Smooth muscle cell (in vitro differentiated cells): ENCODE measurements around the gene IMMP1L. TPM values are rescaled to one million over a fixed set of nuclear protein-coding genes. Genes with fewer than 3 reads are reported as not detected.

ENCODE experiments used
- DNase-seq: peaks from one replicate; lab custom pipeline; 2025; ENCODE audit not compliant: unreplicated experiment; lab: John Stamatoyannopoulos, UW
- H2AFZ ChIP-seq: fragments of 200-600 bp; sonication (generic); 2 replicates; pipeline ENCODE4 v1.6.0; 2016; ENCODE audit warnings: antibody characterized with exemption, low read depth, mild to moderate bottlenecking
- H3F3A ChIP-seq: fragments of 200-600 bp; sonication (generic); 2 replicates; pipeline ENCODE4 v1.6.0; 2017; ENCODE audit warnings: antibody characterized with exemption, low read depth
- H3K27ac ChIP-seq: fragments of 200-600 bp; sonication (generic); 2 replicates; pipeline ENCODE4 v1.5.1; 2016; ENCODE audit warnings: low read depth, mild to moderate bottlenecking
- H3K27me3 ChIP-seq: fragments of 200-600 bp; sonication (generic); 2 replicates; pipeline ENCODE4 v1.6.1; 2016; ENCODE audit warnings: low read depth, mild to moderate bottlenecking
- H3K36me3 ChIP-seq: fragments of 200-600 bp; sonication (generic); 2 replicates; pipeline ENCODE4 v1.5.1; 2016; ENCODE audit warnings: low read depth
- H3K4me1 ChIP-seq: fragments of 200-600 bp; sonication (generic); 2 replicates; pipeline ENCODE4 v1.5.1; 2016; ENCODE audit warnings: low read depth
- H3K4me2 ChIP-seq: fragments of 200-600 bp; sonication (generic); 2 replicates; pipeline ENCODE4 v1.6.0; 2016; ENCODE audit warnings: mild to moderate bottlenecking
- H3K4me3 ChIP-seq: fragments of 200-600 bp; sonication (generic); 2 replicates; pipeline ENCODE4 v1.5.1; 2016; ENCODE audit warnings: mild to moderate bottlenecking
- H3K79me2 ChIP-seq: fragments of 200-600 bp; sonication (generic); 2 replicates; pipeline ENCODE4 v1.6.0; 2016; ENCODE audit warnings: low read depth, mild to moderate bottlenecking
- H3K9ac ChIP-seq: fragments of 200-600 bp; sonication (generic); 2 replicates; pipeline ENCODE4 v1.6.0; 2016; ENCODE audit warnings: low read depth
- H3K9me3 ChIP-seq: fragments of 200-600 bp; sonication (generic); replicated peaks from 2 replicates; pipeline ENCODE4 v1.5.1; 2016; ENCODE audit warnings: low read depth
- H4K20me1 ChIP-seq: fragments of 200-600 bp; sonication (generic); 2 replicates; pipeline ENCODE4 v1.6.0; 2016; ENCODE audit warnings: low read depth
- WGBS: methylation state at CpG from one replicate; pipeline ENCODE4 v1.1.7; 2016; ENCODE audit warnings: low lambda C conversion rate; 5-methylcytosine and 5-hydroxymethylcytosine counted together
- polyA plus RNA-seq: library from polyadenylated mRNA; unstranded; fragments of >200 nt; fragmentation: Nextera tagmentation; extraction: Ambion mirVana; gene quantifications from 2 replicates; pipeline ENCODE4 v1.2.1, GENCODE V29; 2016
- total RNA-seq: library from RNA; depleted of rRNA; stranded (reverse); fragments of >200 nt; gene quantifications from 2 replicates; pipeline ENCODE4 v1.2.3, GENCODE V29; 2014
- TF ChIP-seq, protein P1 (sequence below): fragments of 200-600 bp; sonication (generic); IDR thresholded peaks from 2 replicates; pipeline ENCODE4 v1.5.1; 2017; ENCODE audit warnings: borderline replicate concordance, mild to moderate bottlenecking, antibody characterized with exemption; ENCODE audit not compliant: insufficient read depth, poor library complexity, severe bottlenecking

IMMP1L gene
- total and polyA plus RNA-seq, 2 experiments from 2014 or later: 11.8 to 32.2 TPM

DNA sequence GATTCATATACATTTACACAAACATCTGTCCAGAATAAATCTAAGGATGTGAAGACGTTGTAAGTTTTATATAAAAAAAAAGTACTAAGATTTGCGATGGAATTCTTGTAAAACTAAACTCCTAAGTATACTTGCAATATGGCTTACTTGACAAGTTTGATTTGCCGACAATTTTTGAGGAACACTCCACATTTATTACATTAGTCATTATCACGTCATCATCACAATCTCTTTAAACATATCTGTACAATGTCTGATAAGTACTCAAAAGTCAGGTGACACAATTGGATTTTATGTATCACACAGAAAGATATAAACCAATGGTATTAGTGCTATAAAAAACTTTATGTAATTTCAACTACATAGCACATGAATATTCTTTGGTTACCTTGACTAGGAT lies 30.4 kb downstream of the IMMP1L start:
- H3K27me3 ChIP-seq: no peaks in the 10 kb centered on the region
- TF ChIP-seq, protein P1, sequence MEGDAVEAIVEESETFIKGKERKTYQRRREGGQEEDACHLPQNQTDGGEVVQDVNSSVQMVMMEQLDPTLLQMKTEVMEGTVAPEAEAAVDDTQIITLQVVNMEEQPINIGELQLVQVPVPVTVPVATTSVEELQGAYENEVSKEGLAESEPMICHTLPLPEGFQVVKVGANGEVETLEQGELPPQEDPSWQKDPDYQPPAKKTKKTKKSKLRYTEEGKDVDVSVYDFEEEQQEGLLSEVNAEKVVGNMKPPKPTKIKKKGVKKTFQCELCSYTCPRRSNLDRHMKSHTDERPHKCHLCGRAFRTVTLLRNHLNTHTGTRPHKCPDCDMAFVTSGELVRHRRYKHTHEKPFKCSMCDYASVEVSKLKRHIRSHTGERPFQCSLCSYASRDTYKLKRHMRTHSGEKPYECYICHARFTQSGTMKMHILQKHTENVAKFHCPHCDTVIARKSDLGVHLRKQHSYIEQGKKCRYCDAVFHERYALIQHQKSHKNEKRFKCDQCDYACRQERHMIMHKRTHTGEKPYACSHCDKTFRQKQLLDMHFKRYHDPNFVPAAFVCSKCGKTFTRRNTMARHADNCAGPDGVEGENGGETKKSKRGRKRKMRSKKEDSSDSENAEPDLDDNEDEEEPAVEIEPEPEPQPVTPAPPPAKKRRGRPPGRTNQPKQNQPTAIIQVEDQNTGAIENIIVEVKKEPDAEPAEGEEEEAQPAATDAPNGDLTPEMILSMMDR: no peak
- H4K20me1 ChIP-seq: peaks cover 62% of the 10 kb centered on the region
- H3K79me2 ChIP-seq: peaks cover 18% of the 10 kb centered on the region
- no peak overlapping the region for H2AFZ ChIP-seq
- no peak overlapping the region for H3K4me3 ChIP-seq
- H3K4me2 ChIP-seq: no peak overlapping the region
- no peaks in the 10 kb centered on the region for H3K36me3 ChIP-seq
- H3K4me1 ChIP-seq: peaks cover 14% of the 10 kb centered on the region
- 98% methylated on average over 4 of the region's 4 CpGs for WGBS
- no peak overlapping the region for H3K27ac ChIP-seq
- H3K9ac ChIP-seq: no peak overlapping the region
- DNase-seq: no peak
- no peaks in the 10 kb centered on the region for H3F3A ChIP-seq
- H3K9me3 ChIP-seq: no peaks in the 10 kb centered on the region

DNA sequence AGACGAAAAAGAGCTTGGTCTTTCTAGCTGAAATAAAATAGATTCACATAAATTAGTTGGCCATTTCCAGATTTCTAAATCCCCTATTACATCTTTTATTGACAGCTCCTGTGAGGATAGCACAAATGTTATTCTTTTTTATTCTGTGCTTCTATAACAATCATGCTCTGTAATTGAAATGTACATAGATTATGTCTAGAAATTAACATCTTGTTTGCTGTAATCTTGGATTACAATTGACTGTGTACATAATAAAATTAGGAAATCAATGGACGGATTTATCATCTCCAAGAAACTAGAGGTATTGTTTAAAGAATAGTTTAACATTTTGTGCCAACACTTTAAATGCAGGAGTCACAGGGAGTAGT lies 31.2 kb downstream of the IMMP1L start:
- Histone ChIP-seq H3K4me1 (peaks cover 13% of the 10 kb centered on the region), H3K9ac (no peak overlapping the region), H3F3A (no peaks in the 10 kb centered on the region), H3K79me2 (peaks cover 10% of the 10 kb centered on the region), H3K9me3 (no peaks in the 10 kb centered on the region), H3K36me3 (no peaks in the 10 kb centered on the region), H4K20me1 (peaks cover 57% of the 10 kb centered on the region), H3K27me3 (no peaks in the 10 kb centered on the region), H2AFZ (no peak overlapping the region), H3K4me2 (no peak overlapping the region), H3K4me3 (no peak overlapping the region), H3K27ac (no peak overlapping the region)
- no peak for DNase-seq
- TF ChIP-seq, protein P1: no peak
- 97% methylated on average over 2 of the region's 2 CpGs for WGBS

DNA sequence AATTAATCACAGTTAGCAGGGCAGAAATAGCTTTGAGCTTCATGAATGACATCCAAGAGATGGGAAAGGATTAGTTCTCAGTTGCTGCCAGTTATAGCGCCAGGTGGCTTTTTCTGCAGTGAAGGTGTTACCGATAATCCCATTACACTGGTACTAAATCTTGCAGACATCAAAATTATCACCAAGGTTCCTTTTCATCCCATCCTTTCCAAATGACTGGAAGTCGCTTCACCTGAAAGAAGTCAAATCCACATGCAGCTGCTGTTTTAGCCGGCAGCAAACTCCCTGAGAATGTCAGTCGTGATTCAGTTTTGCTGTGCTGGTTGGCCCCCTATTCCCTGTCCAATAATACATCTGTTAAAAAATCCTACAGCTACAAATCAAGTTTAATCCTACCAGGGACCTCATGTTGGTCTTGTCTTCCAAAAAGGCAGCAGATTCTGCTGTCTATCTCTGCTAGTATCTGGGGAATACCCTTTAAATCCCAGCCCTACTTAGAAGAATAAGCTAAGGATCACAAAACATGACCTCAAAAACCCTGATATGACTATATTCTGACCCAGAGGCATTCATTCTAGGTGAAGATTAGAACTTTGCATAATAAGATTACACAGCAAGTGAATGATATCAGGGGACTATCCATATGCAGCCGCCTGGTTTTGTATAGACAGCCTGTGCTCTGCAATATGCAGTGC lies 31.7 kb downstream of the IMMP1L start:
- H3K4me3 ChIP-seq: no peak overlapping the region
- peaks cover 53% of the 10 kb centered on the region for H4K20me1 ChIP-seq
- no peaks in the 10 kb centered on the region for H3K27me3 ChIP-seq
- TF ChIP-seq, protein P1: no peak
- DNase-seq: no peak
- no peak overlapping the region for H2AFZ ChIP-seq
- H3K27ac ChIP-seq: no peak overlapping the region
- no peak overlapping the region for H3K9ac ChIP-seq
- 91% methylated on average over 6 of the region's 6 CpGs for whole genome bisulfite sequencing
- H3K79me2 ChIP-seq: peaks cover 10% of the 10 kb centered on the region
- H3K4me1 ChIP-seq: peaks cover 13% of the 10 kb centered on the region
- no peaks in the 10 kb centered on the region for H3K9me3 ChIP-seq
- H3F3A ChIP-seq: no peaks in the 10 kb centered on the region
- H3K36me3 ChIP-seq: no peaks in the 10 kb centered on the region
- H3K4me2 ChIP-seq: no peak overlapping the region

DNA sequence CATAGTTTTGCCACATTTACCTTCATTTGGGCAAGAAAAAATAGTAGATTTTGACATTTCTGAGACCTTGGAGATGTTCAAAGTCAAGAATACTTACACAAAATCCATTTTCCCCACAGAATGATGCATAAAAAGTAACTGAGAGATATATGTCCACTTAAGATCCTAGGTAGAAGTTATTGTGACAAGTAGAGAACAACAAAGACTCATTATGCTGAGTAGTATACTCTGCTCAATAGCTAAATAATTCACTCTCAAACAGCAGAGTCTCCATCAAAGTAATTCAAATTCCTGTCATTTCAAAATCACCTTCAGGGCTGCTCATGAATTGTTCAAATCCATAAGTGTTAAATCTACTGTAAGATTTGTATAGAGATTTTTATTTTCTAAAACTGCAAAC lies 35.3 kb downstream of the IMMP1L start:
- TF ChIP-seq, protein P1: no peak
- no peaks in the 10 kb centered on the region for H3K27me3 ChIP-seq
- no peak for DNase-seq

More for the DNA sequence above, 35.3 kb downstream of the IMMP1L start:
- Histone ChIP-seq H3K9me3 (no peaks in the 10 kb centered on the region), H2AFZ (no peak overlapping the region), H3K4me1 (peaks cover 4% of the 10 kb centered on the region), H4K20me1 (peaks cover 26% of the 10 kb centered on the region), H3F3A (no peaks in the 10 kb centered on the region), H3K79me2 (peaks cover 10% of the 10 kb centered on the region), H3K36me3 (no peaks in the 10 kb centered on the region), H3K4me2 (no peak overlapping the region), H3K9ac (no peak overlapping the region), H3K4me3 (no peak overlapping the region), H3K27ac (no peak overlapping the region)
